HG03378 (cell line): ENCODE measurements around the gene TNK1.
"Not testable (repeated sequence)": the region's sequence is repeated elsewhere in the genome, so short reads cannot be mapped to it uniquely, and the experiment has no call there.

Experiments
- ATAC-seq: cut with Tn5 transposase; IDR thresholded peaks from one replicate; pipeline ENCODE4 v1.9.1; 2021; ENCODE audit warnings: mild to moderate bottlenecking, moderate library complexity; ENCODE audit not compliant: unreplicated experiment

The TNK1 gene

DNA sequence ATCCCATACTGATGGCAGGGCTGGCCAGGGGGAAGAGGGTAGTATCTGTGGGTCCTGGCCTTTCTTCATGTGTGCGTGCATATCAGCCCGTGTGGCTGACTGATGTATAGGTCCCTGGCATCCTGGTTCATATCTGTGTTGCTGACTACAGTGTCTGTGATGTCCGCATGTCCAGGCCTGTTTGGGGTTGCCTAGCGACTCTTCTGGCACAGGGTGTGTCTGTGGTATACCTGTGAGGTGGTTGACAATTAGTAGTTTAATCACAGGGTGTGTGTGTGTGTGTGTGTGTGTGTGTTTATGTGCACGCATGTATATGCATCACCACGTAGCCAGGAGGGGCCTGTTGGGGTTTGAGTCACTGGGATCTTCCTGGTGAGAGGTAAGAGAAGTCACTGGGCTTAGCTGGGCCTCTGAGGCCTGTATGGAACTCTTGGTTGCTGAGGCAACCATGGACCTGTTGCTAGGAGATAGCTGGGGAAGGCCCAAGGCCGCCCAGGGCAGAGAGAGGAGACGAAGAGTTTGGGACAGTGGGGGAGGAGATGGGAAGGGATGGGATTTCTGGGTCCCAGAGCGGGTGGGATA lies 26.5 kb upstream of the TNK1 start:
- no peak for ATAC-seq

DNA sequence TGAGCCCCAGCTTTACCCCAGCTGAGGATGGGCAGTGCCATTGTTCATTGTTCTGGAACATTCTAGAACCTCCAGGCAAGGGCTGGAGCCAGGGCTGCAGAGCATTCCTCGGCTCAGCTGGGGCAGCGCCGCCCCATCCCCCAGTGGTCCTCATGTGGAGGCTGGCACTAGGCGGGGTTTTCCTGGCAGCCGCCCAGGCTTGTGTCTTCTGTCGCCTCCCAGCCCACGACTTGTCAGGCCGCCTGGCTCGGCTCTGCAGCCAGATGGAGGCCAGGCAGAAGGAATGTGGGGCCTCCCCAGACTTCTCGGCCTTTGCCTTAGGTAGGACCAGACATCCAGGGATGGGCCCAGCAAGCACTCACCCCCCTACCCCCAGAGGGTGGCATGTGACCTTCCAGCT lies 25.8 kb upstream of the TNK1 start, which contains the start of gene TMEM95:
TMEM95 (plus strand) TSS at position 104 of the 400 bp plus-strand sequence; CDS start at position 153, 49 bp downstream.
- ATAC-seq, result no peak

DNA sequence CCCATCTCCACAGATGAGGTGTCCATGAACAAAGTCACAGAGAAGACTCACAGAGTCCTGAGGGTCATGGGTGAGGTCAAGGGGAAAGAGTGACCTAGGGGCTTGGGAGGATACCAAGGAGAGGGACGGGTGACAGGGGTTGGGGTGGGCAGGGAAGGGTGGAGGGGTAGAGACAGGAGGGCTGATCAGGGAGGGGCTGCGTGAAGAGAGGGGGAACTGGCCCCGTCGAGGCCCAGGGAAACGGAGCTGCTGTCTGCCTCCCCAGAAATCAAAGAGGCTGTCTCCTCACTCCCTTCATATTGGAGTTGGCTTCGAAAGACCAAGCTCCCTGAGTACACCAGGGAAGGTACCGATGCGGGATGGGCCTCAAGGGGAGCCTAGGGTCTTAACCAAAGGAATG lies 25.3 kb upstream of the TNK1 start:
- no peak for ATAC-seq

DNA sequence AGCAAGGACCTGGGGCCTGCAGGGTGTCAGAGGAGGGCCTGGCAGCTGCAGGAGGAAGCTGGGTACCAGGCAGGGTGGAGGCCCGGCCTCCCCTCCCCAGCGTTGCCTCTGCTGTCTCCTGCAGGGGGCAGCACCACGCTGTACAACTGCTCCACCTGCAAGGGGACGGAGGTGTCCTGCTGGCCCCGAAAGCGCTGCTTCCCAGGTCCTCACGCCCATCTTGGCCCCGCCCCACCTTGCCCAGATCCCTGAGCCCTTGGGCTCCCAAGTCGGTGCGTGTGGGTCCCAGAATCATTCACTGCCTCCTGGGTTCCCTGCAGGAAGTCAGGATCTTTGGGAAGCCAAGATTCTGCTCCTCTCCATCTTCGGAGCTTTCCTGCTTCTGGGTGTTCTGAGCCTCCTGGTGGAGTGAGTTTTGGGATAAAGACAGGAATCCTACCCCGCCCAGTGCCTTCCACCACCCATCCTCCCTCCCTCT lies 24.8 kb upstream of the TNK1 start:
- ATAC-seq, result no peak

DNA sequence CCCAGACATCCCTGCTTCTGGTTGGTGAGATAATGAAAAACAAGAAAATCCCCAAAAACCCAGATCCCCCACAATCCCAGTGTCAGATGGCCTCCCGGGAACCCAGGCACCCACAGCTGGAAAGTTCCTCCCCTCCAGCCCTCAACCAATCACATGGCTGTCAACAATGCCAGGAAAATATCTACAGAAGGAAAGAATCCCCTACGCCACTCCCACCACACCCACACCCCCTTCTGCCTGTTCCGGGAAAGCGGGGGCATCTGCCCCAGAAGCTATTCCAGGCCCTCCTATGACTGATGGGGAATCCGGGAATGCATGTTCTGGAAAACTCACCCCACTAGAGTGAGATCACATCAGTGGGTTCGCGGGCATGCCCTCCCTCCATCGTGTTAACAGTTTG lies 24.1 kb upstream of the TNK1 start:
- ATAC-seq, result no peak

DNA sequence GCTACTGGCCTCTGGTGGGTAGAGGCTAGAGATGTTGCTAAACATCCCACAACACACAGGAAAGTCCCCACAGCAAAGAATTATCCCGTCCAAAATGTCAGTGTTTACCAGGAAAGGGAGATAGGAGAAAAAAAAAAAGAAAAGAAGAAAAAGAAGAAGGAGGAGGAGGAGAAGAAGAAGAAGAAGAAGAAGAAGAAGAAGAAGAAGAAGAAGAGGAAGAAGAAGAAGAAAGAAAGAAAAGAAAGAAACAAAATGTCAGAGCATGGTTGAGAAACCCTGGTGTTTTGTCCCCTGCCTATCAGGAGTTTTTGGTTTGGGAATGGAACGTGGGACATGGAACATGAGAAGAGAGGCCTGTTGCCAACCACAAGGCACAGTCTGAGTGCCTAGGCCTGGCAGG lies 23.5 kb upstream of the TNK1 start:
- ATAC-seq, result no peak

DNA sequence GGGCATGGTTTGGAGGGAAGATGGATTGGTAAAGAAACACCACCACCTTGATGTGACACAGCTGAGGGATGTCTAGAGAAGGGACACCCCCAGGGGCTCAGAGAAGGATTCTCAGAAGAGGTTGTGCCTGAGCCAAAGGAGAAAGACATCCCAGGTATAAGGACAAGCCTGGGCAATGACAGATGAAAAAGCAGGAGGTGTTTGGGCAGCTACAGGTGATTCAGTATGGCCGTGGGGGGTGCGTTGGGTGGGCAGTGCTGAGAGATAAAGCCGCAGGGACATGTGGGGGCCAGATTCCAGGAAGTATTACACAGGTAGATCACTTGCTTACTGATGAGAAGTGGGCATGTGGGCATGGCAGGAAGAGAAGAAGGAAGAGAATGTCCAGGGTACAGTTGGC lies 19.0 kb upstream of the TNK1 start:
- no peak for ATAC-seq

DNA sequence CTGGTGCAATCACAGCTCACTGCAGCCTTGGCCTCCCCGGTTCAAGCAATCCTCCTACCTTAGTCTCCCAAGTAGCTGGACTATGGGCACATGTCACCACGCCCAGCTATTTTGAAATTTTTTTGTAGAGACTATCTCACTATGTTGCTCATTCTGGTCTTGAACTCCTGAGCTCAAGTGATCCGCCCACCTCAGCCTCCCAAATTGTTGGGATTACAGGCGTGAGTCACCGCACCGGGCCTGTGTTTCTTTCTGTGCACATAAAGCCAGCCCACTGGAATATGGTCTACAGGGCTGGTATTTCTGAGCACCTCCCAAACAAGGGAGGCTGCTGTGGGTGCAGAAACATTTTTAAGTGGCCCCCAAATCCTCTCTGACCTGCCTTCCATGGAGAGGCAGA lies 17.6 kb upstream of the TNK1 start:
- no peak for ATAC-seq

DNA sequence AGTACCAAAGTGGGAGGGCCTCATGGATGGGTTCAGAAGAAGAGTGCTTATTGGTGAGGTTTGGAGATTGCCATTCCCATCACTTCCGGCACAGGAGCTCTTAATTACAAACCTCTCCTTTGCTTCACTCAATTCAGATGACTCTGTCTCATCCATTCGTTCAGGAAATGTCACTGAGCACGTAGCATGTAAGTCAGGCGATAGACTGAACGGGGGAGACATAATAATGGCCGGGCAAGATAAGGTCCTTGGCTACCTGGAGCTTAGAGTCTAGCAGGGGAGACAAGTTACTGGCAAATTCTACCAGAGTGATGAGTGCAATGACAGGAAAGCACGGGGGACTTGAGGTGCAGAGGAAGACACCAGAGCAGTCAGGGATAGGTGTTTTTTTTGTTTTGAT lies 14.9 kb upstream of the TNK1 start:
- ATAC-seq, result not testable (repeated sequence)

DNA sequence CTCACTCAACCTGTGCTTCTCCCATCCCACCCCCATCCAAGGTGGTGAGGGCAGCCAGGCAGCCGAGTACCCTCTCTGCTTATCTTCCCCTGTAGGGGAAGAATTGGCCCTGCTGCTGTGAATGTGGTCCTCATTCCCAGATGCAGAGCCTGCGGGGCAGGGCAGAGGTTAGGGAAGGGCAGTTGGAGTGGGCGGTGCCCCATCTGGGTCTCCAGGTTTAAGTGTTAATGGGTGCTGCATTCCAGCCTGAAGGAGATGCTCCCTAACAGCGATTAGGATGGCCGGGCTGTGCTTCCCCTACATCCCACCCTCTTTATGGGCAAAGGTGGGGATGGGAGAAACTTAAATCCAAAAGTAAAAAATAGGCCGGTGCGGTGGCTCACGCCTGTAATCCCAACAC lies 13.8 kb upstream of the TNK1 start:
- no peak for ATAC-seq

DNA sequence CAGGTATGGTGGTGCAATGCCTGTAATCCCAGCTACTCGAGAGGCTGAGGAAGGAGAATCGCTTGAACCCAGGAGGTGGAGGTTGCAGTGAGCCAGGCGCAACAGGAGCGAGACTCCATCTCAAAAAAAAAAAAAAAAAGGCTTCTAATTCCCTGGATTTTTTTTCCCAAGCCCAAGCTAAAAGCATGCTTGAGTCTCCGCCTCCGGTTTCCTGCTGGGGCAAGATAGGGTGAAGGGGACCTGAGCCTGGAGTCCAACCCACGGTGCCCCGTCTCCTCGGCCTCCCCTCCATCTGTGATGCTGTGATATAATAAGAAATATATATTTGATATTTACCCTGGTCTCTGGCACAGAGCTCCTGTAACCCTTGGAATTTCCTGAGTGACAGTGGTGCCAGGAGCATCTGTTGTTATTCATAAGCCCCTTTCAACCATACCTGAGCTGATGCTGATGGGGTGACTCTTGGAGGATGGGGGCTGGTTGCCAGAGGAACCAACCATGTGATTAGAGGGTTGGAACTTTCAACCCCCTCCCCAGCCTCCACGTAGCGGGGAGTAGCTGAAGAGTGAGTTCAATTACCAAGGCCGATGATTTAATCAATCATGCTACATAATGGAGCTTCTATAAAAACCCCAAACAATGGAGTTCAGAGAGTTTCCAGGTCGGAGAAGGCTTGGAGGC lies 12.8 kb upstream of the TNK1 start:
- ATAC-seq, result no peak

DNA sequence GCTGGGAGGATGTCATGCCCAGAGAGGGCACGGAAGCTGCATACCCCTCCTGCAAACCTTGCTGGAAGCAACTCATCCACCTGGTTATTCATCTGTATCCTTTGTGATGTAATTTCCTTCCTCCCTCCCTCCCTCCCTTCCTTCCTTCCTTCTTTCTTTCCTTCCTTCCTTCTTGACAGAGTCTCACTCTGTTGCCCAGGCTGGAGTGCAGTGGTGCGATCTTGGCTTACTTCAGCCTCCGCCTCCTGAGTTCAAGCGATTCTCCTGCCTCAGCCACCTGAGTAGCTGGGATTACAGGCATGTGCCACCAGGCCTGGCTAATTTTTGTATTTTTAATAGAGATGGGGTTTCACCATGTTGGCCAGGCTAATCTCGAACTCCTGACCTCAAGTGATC lies 12.3 kb upstream of the TNK1 start:
- ATAC-seq, result not testable (repeated sequence)

DNA sequence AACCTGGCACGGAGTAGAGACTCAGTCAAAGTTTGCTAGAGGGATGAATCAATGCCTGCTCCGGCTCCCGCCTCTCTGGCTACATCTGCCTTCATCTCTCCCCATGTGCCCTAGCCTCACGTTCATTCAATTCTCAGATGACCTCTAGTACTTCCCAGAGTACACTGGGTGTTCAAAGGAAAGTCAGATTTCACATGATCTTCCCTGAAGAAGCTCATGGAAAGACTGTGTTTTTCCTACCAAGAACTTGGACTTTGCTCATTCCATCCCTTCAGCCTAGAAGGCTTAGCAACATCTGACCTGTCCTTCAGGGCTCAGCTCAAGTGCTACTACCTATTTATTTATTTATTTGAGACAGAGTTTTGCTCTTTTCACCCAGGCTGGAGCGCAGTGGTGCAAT lies 11.1 kb upstream of the TNK1 start:
- no peak for ATAC-seq

DNA sequence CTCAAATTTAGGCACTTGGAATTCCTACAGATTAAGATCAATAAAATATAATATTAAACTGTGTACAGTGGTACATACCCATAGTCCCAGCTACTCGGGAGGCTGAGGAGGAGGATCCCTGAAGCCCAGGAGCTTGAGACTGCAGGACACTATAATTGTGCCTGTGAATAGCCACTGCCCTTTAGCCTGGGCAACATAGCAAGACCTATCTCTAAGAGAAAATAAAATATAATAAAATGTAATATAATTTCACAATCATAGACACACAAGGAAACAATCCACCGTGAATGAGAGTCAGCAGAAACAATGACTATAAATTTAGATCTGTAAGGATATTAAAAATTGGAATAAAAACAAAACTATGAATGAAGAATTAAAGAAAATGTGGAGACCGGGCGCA lies 10.0 kb upstream of the TNK1 start:
- ATAC-seq, result no peak

DNA sequence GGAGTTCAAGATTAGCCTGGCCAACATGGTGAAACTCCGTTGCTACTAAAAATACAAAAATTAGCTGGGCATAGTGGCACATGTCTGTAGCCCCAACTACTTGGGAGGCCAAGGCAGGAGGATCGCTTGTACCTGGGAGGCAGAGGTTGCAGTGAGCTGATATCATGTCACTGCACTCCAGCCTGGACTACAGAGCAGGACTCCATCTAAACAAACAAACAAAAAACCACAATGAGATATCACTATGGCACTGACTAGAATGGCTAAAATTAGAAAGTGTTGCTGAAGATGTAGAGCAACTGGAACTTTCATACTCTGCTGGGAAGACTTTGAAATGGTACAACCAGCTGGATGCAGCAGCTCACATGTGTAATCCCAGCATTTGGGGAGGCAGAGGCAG lies 6.5 kb upstream of the TNK1 start:
- ATAC-seq, result no peak

DNA sequence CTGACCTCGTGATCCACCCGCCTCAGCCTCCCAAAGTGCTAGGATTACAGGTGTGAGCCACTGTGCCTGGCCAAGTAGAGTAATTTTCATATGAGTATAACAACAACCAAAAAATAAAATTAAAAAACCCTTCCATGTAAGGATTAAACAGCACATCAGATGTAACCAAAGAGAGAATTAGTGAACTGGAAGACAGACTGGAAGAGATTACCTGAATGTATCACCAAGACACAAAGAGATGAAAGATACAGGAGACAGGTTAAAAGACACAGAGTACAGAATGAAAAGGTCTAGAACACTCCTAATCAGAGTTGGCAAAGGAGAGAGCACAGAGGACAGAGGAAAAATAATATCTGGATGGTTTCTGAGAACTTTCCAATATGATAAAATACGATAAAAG lies 1.8 kb upstream of the TNK1 start:
- no peak for ATAC-seq

DNA sequence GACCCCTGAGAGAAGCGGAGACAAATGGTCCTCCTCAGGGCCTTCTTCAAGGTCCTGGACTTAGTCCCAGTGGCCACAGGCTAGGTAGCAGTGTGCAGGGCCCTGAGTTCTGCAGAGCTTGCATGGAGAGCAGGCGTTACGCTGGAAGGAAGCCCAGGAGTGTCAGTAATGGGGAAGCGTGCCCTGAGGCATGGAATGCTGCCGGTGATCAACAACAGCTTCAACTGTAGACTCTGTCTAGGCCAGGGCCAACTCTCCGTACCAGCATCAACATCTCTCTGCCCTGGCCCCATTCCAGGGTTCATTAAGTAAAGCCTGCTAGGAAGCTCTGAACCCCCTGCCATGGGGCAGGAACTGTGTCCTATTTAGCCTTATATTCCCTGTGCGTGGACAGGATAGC lies 568 bp upstream of the TNK1 start:
- ATAC-seq, result no peak

DNA sequence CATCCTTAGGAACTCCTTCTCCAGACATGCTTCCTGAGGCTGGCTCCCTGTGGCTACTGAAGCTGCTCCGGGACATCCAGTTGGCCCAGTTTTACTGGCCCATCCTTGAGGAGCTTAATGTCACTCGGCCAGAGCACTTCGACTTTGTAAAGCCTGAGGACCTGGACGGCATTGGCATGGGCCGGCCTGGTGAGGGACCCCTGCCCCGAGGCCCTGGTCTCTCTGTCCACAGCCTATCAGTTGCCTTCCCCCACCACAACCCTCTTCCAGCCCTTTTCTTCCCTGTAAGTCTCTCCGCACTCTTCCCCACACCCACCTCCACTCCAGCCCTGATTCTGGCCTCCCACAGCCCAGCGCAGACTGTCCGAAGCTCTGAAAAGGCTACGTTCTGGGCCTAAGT lies 2.0 kb downstream of the TNK1 start:
- ATAC-seq, result no peak

DNA sequence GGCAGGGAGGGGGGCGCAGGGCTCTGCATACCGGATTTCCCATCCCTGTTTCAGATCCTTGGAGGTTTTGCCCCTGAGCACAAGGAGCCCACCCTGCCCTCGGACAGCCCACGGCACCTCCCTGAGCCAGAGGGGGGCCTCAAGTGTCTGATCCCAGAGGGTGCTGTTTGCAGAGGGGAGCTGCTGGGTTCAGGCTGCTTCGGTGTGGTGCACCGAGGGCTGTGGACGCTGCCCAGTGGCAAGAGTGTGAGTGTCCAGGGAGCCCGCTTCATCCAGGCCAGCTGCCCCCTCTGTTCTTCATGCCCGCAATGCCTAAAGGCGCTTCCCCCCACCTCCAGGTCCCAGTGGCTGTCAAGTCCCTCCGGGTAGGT lies 2.5 kb downstream of the TNK1 start:
- no peak for ATAC-seq

DNA sequence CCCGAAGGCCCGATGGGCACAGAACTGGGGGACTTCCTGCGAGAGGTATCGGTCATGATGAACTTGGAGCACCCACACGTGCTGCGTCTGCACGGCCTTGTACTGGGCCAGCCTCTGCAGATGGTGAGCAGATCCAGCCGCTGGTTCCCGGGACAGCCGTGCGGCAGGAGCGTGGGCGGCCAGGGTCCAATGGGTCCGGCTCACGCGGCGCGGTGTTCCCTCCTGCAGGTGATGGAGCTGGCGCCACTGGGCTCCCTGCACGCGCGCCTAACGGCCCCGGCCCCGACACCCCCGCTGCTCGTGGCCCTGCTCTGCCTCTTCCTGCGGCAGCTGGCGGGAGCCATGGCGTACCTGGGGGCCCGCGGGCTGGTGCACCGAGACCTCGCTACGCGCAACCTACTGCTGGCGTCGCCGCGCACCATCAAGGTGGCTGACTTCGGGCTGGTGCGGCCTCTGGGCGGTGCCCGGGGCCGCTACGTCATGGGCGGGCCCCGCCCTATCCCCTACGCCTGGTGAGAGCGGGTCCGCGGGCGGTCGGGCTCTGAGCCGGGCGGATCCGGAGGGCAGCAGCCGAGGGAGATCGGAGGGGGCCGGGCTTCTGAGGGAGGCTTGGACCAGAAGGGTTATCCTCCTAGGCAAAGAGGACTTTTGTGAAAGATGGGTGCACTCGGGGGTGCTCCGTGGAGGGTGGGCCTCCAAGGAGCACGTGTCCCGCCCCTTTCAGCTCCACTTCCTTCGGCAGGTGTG lies 3.0 kb downstream of the TNK1 start:
- no peak for ATAC-seq

DNA sequence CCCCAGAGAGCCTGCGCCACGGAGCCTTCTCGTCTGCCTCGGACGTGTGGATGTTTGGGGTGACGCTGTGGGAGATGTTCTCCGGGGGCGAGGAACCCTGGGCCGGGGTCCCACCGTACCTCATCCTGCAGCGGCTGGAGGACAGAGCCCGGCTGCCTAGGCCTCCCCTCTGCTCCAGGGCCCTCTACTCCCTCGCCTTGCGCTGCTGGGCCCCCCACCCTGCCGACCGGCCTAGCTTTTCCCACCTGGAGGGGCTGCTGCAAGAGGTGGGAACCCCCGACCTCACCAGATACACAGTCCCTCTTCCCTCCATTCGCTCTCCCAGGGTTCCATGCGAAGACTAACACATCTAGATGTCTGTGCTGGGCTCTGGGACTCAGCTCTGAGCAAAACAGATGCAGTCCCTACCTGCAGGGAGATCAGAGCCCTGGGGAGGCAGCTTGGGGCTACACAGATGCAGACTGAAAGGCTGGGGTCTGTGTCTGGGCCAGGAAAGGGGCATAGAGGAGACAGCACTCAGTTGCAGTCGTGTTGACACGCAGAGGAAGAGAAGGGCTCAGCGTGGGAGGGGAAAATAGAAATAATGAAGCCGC lies 3.7 kb downstream of the TNK1 start:
- ATAC-seq, result no peak

DNA sequence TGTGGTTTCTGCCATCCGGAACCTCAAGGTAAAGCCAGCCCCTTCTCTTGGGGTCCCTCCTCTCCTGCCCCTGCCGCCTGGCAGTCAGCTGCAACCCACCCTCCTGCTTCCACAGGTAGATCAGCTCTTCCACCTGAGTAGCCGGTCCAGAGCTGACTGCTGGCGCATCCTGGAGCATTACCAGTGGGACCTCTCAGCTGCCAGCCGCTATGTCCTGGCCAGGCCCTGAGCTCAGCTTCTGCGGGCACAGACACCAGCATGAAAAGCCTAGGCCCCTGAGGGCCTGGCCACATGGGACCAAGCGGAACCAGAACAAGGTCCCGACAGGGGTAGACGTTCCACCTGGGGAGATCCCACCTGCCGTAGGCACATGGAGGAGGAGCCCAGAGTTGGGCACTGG lies 8.0 kb downstream of the TNK1 start:
- ATAC-seq, result no peak
